CD8-positive, alpha-beta memory T cell (primary cell): ENCODE data around the gene HERC3. TPM values are rescaled to one million over a fixed set of nuclear protein-coding genes. Genes with fewer than 3 reads are reported as not detected.

ENCODE experiments used
- CTCF ChIA-PET: fragments of 350-600 bp; sonication (Branson Sonifier 250); formaldehyde crosslinking; loops from one replicate; lab custom pipeline; 2021; ENCODE audit warnings: antibody characterized with exemption; lab: Charles Lee
- POLR2A ChIA-PET: fragments of 350-600 bp; sonication (Branson Sonifier 250); formaldehyde crosslinking; loops from one replicate; lab custom pipeline; 2021; ENCODE audit warnings: antibody characterized with exemption; lab: Charles Lee
- DNase-seq, 5 donors: peaks; one replicate each; pipeline versions ENCODE4 v3.0.0 to v3.0.0-alpha.2; 2020 to 2022; ENCODE audit warnings: mixed read lengths in 1 of 5
- H3K27ac ChIP-seq: one replicate; pipeline ENCODE4 v1.7.0; 2013; ENCODE audit warnings: low read depth, mild to moderate bottlenecking, low read length, moderate library complexity
- H3K27me3 ChIP-seq: 2 replicates; pipeline ENCODE4 v1.7.0; 2013; ENCODE audit warnings: low read length, mild to moderate bottlenecking; ENCODE audit not compliant: insufficient read depth, poor library complexity, severe bottlenecking
- H3K36me3 ChIP-seq: 2 replicates; pipeline ENCODE4 v1.7.0; 2013; ENCODE audit warnings: mild to moderate bottlenecking, low read length, moderate library complexity; ENCODE audit not compliant: insufficient read depth
- H3K4me1 ChIP-seq: 2 replicates; pipeline ENCODE4 v1.7.0; 2013; ENCODE audit warnings: mild to moderate bottlenecking, low read length, moderate library complexity; ENCODE audit not compliant: insufficient read depth
- H3K4me3 ChIP-seq: 2 replicates; pipeline ENCODE4 v1.7.0; 2013; ENCODE audit warnings: mild to moderate bottlenecking, low read length
- H3K9me3 ChIP-seq: 2 replicates; pipeline ENCODE4 v1.7.0; 2013; ENCODE audit warnings: mild to moderate bottlenecking, low read length
- H3K27ac Mint-ChIP-seq, 8 donors: one replicate each; pipeline ENCODE4 v1.8.0; 2020 to 2021; ENCODE audit warnings: mixed read lengths in 8 of 8, mild to moderate bottlenecking in 6 of 8, inconsistent platforms in 3 of 8, moderate library complexity in 3 of 8
- H3K27me3 Mint-ChIP-seq, 2 donors: one replicate each; pipeline ENCODE4 v1.8.0; 2020 to 2021; ENCODE audit warnings: mixed read lengths in 2 of 2, mild to moderate bottlenecking in 1 of 2, moderate library complexity in 1 of 2
- H3K36me3 Mint-ChIP-seq, 3 donors: one replicate each; pipeline ENCODE4 v1.8.0; 2020 to 2021; ENCODE audit warnings: mixed read lengths in 3 of 3, inconsistent platforms in 1 of 3, mild to moderate bottlenecking in 1 of 3
- H3K4me1 Mint-ChIP-seq, 3 donors: one replicate each; pipeline ENCODE4 v1.8.0; 2020 to 2021; ENCODE audit warnings: mixed read lengths in 3 of 3, inconsistent platforms in 1 of 3, mild to moderate bottlenecking in 1 of 3
- H3K4me3 Mint-ChIP-seq, 7 donors: one replicate each; pipeline ENCODE4 v1.8.0; 2020 to 2021; ENCODE audit warnings: mixed read lengths in 7 of 7, mild to moderate bottlenecking in 6 of 7, moderate library complexity in 4 of 7, inconsistent platforms in 2 of 7
- H3K9me3 Mint-ChIP-seq, 5 donors: one replicate each; pipeline ENCODE4 v1.8.0; 2020 to 2022; ENCODE audit warnings: mixed read lengths in 5 of 5, mild to moderate bottlenecking in 3 of 5, moderate library complexity in 2 of 5, inconsistent platforms in 1 of 5
- polyA plus RNA-seq: library from polyadenylated mRNA; unstranded; fragments of 300-500 nt; fragmentation: Illumina TruSeq; gene quantifications from one replicate; pipeline ENCODE4 v1.2.3, GENCODE V29; 2021
- total RNA-seq, 2 experiments: library from RNA; stranded (reverse); gene quantifications; one replicate each; pipeline ENCODE4 v1.2.3, GENCODE V29; 2021

The HERC3 gene
- total and polyA plus RNA-seq, 3 experiments from 2014 or later = 27.9 to 34.5 (median 31.8) TPM

DNA sequence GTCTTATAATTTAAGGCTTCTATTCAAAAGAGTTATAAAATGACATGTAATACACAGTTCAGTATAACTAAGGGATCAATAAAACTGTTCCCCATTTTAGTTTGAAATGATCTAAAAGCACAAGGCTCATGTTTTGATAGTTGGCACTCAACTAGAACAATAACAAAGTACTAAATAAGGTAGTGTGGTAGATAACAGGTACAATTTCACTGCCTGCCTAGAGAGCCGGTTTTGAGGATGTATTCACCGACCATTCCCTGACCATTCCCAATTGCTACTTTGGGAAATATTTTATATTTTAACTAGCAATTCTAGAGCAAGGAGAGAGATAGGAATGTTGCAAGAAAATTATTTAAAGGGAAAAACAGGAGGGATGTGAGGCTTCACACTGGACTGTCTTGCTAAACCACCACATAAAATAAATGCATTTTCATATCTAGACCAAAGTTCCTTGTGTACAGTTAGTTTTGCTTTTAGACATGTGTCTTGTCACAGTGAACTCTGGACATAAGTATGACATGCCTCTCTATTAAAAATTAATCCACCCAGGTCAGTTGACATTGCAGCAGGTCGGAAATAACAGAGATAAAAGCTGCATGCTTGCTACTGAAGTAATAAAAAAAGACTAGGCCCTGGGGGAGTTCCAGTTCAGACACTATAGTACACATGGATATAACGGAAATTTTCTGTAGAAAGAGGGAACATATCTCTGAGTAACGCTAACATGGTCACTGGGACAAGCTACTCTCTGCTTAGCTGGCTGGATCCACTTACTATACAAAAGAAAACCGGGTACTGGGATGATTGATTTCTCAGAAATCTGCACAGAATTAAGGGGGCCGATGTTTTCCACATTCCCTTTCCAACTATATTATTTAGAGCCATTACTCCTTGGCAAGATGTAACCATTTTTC lies 161.6 kb downstream of the HERC3 start:
- Mint-ChIP-seq H3K27me3 (no peaks in the 10 kb centered on the region), H3K4me1 (no peaks in the 10 kb centered on the region), H3K9me3 (no peaks in the 10 kb centered on the region), H3K4me3 (peak overlapping the region in 1 of 7 donors; percentile 14), H3K27ac (no peak overlapping the region), H3K36me3 (peaks cover 10 to 24% (median 14%) of the 10 kb centered on the region in 3 donors)
- Histone ChIP-seq H3K36me3 (peaks cover 15% of the 10 kb centered on the region), H3K9me3 (no peaks in the 10 kb centered on the region), H3K4me3 (no peak overlapping the region), H3K4me1 (no peaks in the 10 kb centered on the region), H3K27ac (no peak overlapping the region), H3K27me3 (no peaks in the 10 kb centered on the region)
- POLR2A ChIA-PET = no interaction called here
- DNase-seq = no peak
- CTCF ChIA-PET = no interaction called here

GRCh38 chr4:88754796-88755195 lies 162.5 kb downstream of the HERC3 start:
- Histone ChIP-seq H3K9me3 (no peaks in the 10 kb centered on the region), H3K4me3 (no peak overlapping the region), H3K4me1 (no peaks in the 10 kb centered on the region), H3K27ac (no peak overlapping the region), H3K27me3 (no peaks in the 10 kb centered on the region), H3K36me3 (peaks cover 6% of the 10 kb centered on the region)
- Mint-ChIP-seq H3K4me1 (no peaks in the 10 kb centered on the region), H3K9me3 (no peaks in the 10 kb centered on the region), H3K36me3 (peaks cover 5 to 18% (median 9%) of the 10 kb centered on the region in 3 donors), H3K27me3 (no peaks in the 10 kb centered on the region), H3K4me3 (no peak overlapping the region), H3K27ac (no peak overlapping the region)
- ChIA-PET POLR2A (no interaction called here), CTCF (no interaction called here)
- DNase-seq = no peak

DNA sequence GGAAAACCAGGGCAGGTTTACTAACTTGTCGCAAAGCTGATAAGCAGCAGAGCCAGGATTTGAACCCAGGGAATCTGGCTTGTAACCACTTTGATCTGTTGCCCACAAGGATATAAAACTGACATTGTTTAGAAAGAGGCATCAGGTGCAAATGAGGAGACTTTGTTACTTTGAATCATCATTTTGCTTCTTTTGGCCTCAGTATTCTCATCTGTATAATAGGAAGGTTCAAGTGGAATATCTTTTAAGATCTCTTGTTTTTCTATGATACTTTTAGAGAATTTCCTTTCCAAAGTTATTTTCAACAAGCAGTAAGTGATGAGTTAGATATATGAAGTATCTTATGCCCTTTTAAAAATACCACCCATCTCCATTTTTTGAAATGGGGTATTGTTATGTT lies 163.2 kb downstream of the HERC3 start:
- POLR2A ChIA-PET = no interaction called here
- no peak overlapping the region for H3K4me3 Mint-ChIP-seq
- CTCF ChIA-PET = interaction anchor here (1.4 kb wide), 1 partner anchor 13 kb away, joined by 3 read pairs; no protein-coding TSS in a partner anchor

DNA sequence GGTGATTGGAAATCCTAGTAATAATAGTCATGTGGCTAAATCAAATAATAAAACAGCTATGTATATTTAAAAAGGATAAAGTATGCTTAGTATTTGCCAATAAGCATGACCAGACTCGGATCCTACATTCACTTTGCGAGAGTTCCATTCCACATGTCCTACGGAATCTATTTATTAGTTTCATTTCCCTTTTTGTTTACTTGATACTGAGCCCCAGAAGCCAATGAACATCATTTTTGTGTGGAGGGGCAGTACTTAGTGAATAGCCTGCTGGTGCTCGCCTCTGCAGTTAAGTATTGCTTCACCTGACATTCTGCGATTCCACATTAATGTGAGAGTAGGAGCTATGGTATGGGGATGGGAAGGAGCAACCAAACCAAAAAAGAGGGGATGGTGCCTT lies 163.9 kb downstream of the HERC3 start:
- no peaks in the 10 kb centered on the region for H3K27me3 ChIP-seq
- H3K36me3 Mint-ChIP-seq = peaks cover 2 to 10% (median 9%) of the 10 kb centered on the region in 3 donors
- no peak overlapping the region for H3K27ac ChIP-seq
- H3K27me3 Mint-ChIP-seq = no peaks in the 10 kb centered on the region
- ChIA-PET CTCF (interaction anchor here (1.4 kb wide), 1 partner anchor 13 kb away, joined by 3 read pairs; no protein-coding TSS in a partner anchor), POLR2A (no interaction called here)
- no peak overlapping the region for H3K4me3 ChIP-seq
- no peaks in the 10 kb centered on the region for H3K9me3 Mint-ChIP-seq
- H3K27ac Mint-ChIP-seq = no peak overlapping the region
- no peak overlapping the region for H3K4me3 Mint-ChIP-seq
- DNase-seq = no peak
- no peaks in the 10 kb centered on the region for H3K9me3 ChIP-seq
- H3K4me1 Mint-ChIP-seq = no peaks in the 10 kb centered on the region
- H3K36me3 ChIP-seq = no peaks in the 10 kb centered on the region
- no peaks in the 10 kb centered on the region for H3K4me1 ChIP-seq

More for the DNA sequence above, 163.2 kb downstream of the HERC3 start:
- Mint-ChIP-seq H3K27me3 (no peaks in the 10 kb centered on the region), H3K9me3 (no peaks in the 10 kb centered on the region), H3K36me3 (peaks cover 2 to 12% (median 9%) of the 10 kb centered on the region in 3 donors), H3K27ac (no peak overlapping the region), H3K4me1 (no peaks in the 10 kb centered on the region)
- H3K36me3 ChIP-seq = no peaks in the 10 kb centered on the region
- H3K27me3 ChIP-seq = no peaks in the 10 kb centered on the region
- H3K9me3 ChIP-seq = no peaks in the 10 kb centered on the region
- no peak overlapping the region for H3K4me3 ChIP-seq
- no peak overlapping the region for H3K27ac ChIP-seq
- no peak for DNase-seq
- no peaks in the 10 kb centered on the region for H3K4me1 ChIP-seq

DNA sequence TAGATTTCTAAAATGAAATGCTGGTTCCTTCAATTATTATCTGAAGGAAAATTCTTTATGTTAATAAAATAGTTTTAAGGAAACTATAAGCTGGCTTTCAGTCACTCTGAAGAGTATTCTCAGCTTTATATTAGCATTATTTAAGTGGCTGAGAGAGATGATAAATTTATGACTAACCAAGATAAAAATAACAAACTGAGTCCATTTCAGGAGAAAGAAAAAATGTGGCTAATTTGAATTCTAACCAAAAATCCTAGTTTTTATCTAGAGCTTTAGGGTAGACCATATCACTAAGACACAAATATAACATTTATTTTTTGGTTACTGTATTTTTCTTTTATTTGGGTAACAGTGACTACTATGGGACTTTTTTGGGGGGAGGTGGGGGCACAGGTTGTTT lies 164.8 kb downstream of the HERC3 start:
- Mint-ChIP-seq H3K27me3 (peaks cover 0 to 2% of the 10 kb centered on the region in 2 donors), H3K9me3 (no peaks in the 10 kb centered on the region), H3K27ac (no peak overlapping the region), H3K4me1 (no peaks in the 10 kb centered on the region), H3K4me3 (no peak overlapping the region), H3K36me3 (peaks cover 2 to 9% (median 8%) of the 10 kb centered on the region in 3 donors)
- Histone ChIP-seq H3K27ac (no peak overlapping the region), H3K4me1 (no peaks in the 10 kb centered on the region), H3K9me3 (no peaks in the 10 kb centered on the region), H3K4me3 (no peak overlapping the region), H3K36me3 (no peaks in the 10 kb centered on the region), H3K27me3 (no peaks in the 10 kb centered on the region)
- POLR2A ChIA-PET = no interaction called here
- CTCF ChIA-PET = interaction anchor here (1.4 kb wide), 1 partner anchor 14 kb away, joined by 3 read pairs; no protein-coding TSS in a partner anchor
- DNase-seq = no peak

DNA sequence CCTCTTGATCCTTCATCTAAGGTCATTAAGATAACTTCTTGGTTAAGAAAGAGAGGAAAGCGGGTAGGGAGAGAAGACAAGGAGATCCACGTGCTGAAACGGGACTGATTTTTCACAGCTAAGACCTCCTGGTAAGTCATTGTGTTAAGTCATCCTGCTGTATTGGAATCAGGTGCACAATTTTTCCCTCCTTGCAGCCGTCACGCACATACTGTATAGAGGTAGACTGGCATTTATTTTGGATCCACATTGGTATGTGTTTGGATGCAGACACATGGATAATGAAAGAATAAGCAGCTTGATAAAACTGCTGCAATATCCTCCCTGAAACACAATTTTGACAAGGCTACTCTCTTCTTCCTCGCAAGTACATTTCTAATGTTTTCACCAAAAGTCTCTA lies 165.5 kb downstream of the HERC3 start:
- no peak overlapping the region for H3K4me3 Mint-ChIP-seq
- Histone ChIP-seq H3K9me3 (no peaks in the 10 kb centered on the region), H3K36me3 (no peaks in the 10 kb centered on the region), H3K27me3 (no peaks in the 10 kb centered on the region), H3K27ac (no peak overlapping the region), H3K4me1 (no peaks in the 10 kb centered on the region), H3K4me3 (no peak overlapping the region)
- ChIA-PET CTCF (no interaction called here), POLR2A (no interaction called here)
- H3K4me1 Mint-ChIP-seq = no peaks in the 10 kb centered on the region
- peaks cover 2 to 9% (median 8%) of the 10 kb centered on the region in 3 donors for H3K36me3 Mint-ChIP-seq
- no peaks in the 10 kb centered on the region for H3K9me3 Mint-ChIP-seq
- peaks cover 0 to 2% of the 10 kb centered on the region in 2 donors for H3K27me3 Mint-ChIP-seq
- no peak for DNase-seq
- H3K27ac Mint-ChIP-seq = no peak overlapping the region

Other genes with a start within 250 kb of the HERC3 start
- gene HERC6, start 213.6 kb upstream of the HERC3 start, total RNA-seq = 1 to 10 TPM; 3.7 to 5.4 TPM
- 27.0 TPM for gene HERC6, start 213.6 kb upstream of the HERC3 start, polyA plus RNA-seq
- 1 to 10 TPM; 7.0 to 8.3 TPM for gene HERC5, start 135.4 kb upstream of the HERC3 start, total RNA-seq
- 14.3 TPM for gene HERC5, start 135.4 kb upstream of the HERC3 start, polyA plus RNA-seq
- gene PYURF, start 68.7 kb upstream of the HERC3 start, total RNA-seq = 10 to 100 TPM; 68.4 to 70.0 TPM
- gene PYURF, start 68.7 kb upstream of the HERC3 start, polyA plus RNA-seq = 306 TPM
- 1 to 10 TPM; 4.4 to 4.8 TPM for gene NAP1L5, start 105.3 kb downstream of the HERC3 start, total RNA-seq
- gene NAP1L5, start 105.3 kb downstream of the HERC3 start, polyA plus RNA-seq = 2.5 TPM